Stimulated activated memory B cell treated with anti-CD40 and anti-IgM and Interleukin-4, amounts not matched to agents 10 μg/mL and 1 μg/mL and 100 μg/mL, for 72 hours (primary cell): ENCODE measurements around the gene BNIP5.

ENCODE experiments used
- ATAC-seq: fragments of 150-1000 bp; cut with Tn5 transposase; 2 replicates; pipeline ENCODE4 v1.10.0; 2021
- H3K27ac Mint-ChIP-seq: one replicate; pipeline ENCODE4 v1.8.0; 2022; ENCODE audit warnings: mild to moderate bottlenecking, mixed read lengths
- H3K27me3 Mint-ChIP-seq: one replicate; pipeline ENCODE4 v1.8.0; 2022; ENCODE audit warnings: mixed read lengths
- H3K36me3 Mint-ChIP-seq: one replicate; pipeline ENCODE4 v1.8.0; 2022; ENCODE audit warnings: mixed read lengths
- H3K4me1 Mint-ChIP-seq: one replicate; pipeline ENCODE4 v1.8.0; 2022; ENCODE audit warnings: mixed read lengths
- H3K4me3 Mint-ChIP-seq: one replicate; pipeline ENCODE4 v1.8.0; 2022; ENCODE audit warnings: mild to moderate bottlenecking, moderate library complexity, mixed read lengths
- H3K9me3 Mint-ChIP-seq: one replicate; pipeline ENCODE4 v1.8.0; 2022; ENCODE audit warnings: mixed read lengths

The BNIP5 gene

GRCh38 chr6:36326356-36326995 lies 10.2 kb downstream of the BNIP5 start:
- H3K4me3 Mint-ChIP-seq: no peak overlapping the region
- H3K27ac Mint-ChIP-seq: no peak overlapping the region
- peaks cover 9% of the 10 kb centered on the region for H3K27me3 Mint-ChIP-seq
- no peaks in the 10 kb centered on the region for H3K36me3 Mint-ChIP-seq
- peaks cover 5% of the 10 kb centered on the region for H3K4me1 Mint-ChIP-seq
- no peaks in the 10 kb centered on the region for H3K9me3 Mint-ChIP-seq
- ATAC-seq: peak; percentile 24

GRCh38 chr6:36324715-36325114 lies 12.0 kb downstream of the BNIP5 start:
- Mint-ChIP-seq H3K27me3 (peaks cover 6% of the 10 kb centered on the region), H3K4me3 (no peak overlapping the region), H3K9me3 (no peaks in the 10 kb centered on the region), H3K36me3 (no peaks in the 10 kb centered on the region), H3K4me1 (peaks cover 5% of the 10 kb centered on the region), H3K27ac (no peak overlapping the region)
- no peak for ATAC-seq

GRCh38 chr6:36324191-36324590 lies 12.5 kb downstream of the BNIP5 start:
- H3K9me3 Mint-ChIP-seq: no peaks in the 10 kb centered on the region
- ATAC-seq: no peak
- peaks cover under 1% of the 10 kb centered on the region for H3K27me3 Mint-ChIP-seq

GRCh38 chr6:36323062-36323461 lies 13.6 kb downstream of the BNIP5 start:
- Mint-ChIP-seq H3K36me3 (no peaks in the 10 kb centered on the region), H3K4me1 (peaks cover 5% of the 10 kb centered on the region), H3K27ac (no peak overlapping the region), H3K9me3 (no peaks in the 10 kb centered on the region), H3K4me3 (no peak overlapping the region), H3K27me3 (no peaks in the 10 kb centered on the region)
- ATAC-seq: no peak

More at GRCh38 chr6:36324191-36324590, 12.5 kb downstream of the BNIP5 start:
- Mint-ChIP-seq H3K27ac (no peak overlapping the region), H3K4me3 (no peak overlapping the region), H3K4me1 (peaks cover 5% of the 10 kb centered on the region), H3K36me3 (no peaks in the 10 kb centered on the region)

- no peak overlapping the region for H3K4me3 Mint-ChIP-seq
- ATAC-seq: no peak
- no peak overlapping the region for H3K27ac Mint-ChIP-seq
- no peaks in the 10 kb centered on the region for H3K36me3 Mint-ChIP-seq
- H3K4me1 Mint-ChIP-seq: peaks cover 5% of the 10 kb centered on the region
- no peaks in the 10 kb centered on the region for H3K9me3 Mint-ChIP-seq
- H3K27me3 Mint-ChIP-seq: no peaks in the 10 kb centered on the region
Measured at GRCh38 chr6:36322591-36322990, 14.1 kb downstream of the BNIP5 start.

- no peak overlapping the region for H3K27ac Mint-ChIP-seq
- no peaks in the 10 kb centered on the region for H3K36me3 Mint-ChIP-seq
- peaks cover 10% of the 10 kb centered on the region for H3K27me3 Mint-ChIP-seq
- H3K4me1 Mint-ChIP-seq: no peaks in the 10 kb centered on the region
- H3K9me3 Mint-ChIP-seq: no peaks in the 10 kb centered on the region
- no peak overlapping the region for H3K4me3 Mint-ChIP-seq
- no peak for ATAC-seq
Measured at GRCh38 chr6:36320475-36320874, 16.2 kb downstream of the BNIP5 start.

GRCh38 chr6:36319821-36320220 lies 16.9 kb downstream of the BNIP5 start:
- H3K9me3 Mint-ChIP-seq: no peaks in the 10 kb centered on the region
- no peak overlapping the region for H3K27ac Mint-ChIP-seq
- ATAC-seq: no peak
- H3K27me3 Mint-ChIP-seq: peaks cover 10% of the 10 kb centered on the region
- H3K4me1 Mint-ChIP-seq: no peaks in the 10 kb centered on the region
- no peaks in the 10 kb centered on the region for H3K36me3 Mint-ChIP-seq
- H3K4me3 Mint-ChIP-seq: no peak overlapping the region

GRCh38 chr6:36319436-36319762 lies 17.3 kb downstream of the BNIP5 start:
- no peaks in the 10 kb centered on the region for H3K4me1 Mint-ChIP-seq
- no peaks in the 10 kb centered on the region for H3K36me3 Mint-ChIP-seq
- H3K9me3 Mint-ChIP-seq: no peaks in the 10 kb centered on the region
- H3K27ac Mint-ChIP-seq: no peak overlapping the region
- no peak overlapping the region for H3K4me3 Mint-ChIP-seq
- H3K27me3 Mint-ChIP-seq: peaks cover 10% of the 10 kb centered on the region
- no peak for ATAC-seq

- Mint-ChIP-seq H3K9me3 (no peaks in the 10 kb centered on the region), H3K27ac (no peak overlapping the region), H3K27me3 (peaks cover 10% of the 10 kb centered on the region), H3K36me3 (no peaks in the 10 kb centered on the region), H3K4me3 (no peak overlapping the region), H3K4me1 (peaks cover 5% of the 10 kb centered on the region)
- ATAC-seq: no peak
Measured at GRCh38 chr6:36318690-36319435, 17.8 kb downstream of the BNIP5 start.

- Mint-ChIP-seq H3K27ac (no peak overlapping the region), H3K4me3 (no peak overlapping the region), H3K27me3 (peaks cover 10% of the 10 kb centered on the region), H3K36me3 (no peaks in the 10 kb centered on the region), H3K9me3 (no peaks in the 10 kb centered on the region), H3K4me1 (peaks cover 15% of the 10 kb centered on the region)
- ATAC-seq: no peak
Measured at GRCh38 chr6:36317623-36318022, 19.1 kb downstream of the BNIP5 start.

GRCh38 chr6:36315921-36316320 lies 20.8 kb downstream of the BNIP5 start:
- ATAC-seq: no peak
- Mint-ChIP-seq H3K4me3 (no peak overlapping the region), H3K9me3 (no peaks in the 10 kb centered on the region), H3K27me3 (peaks cover 10% of the 10 kb centered on the region), H3K27ac (no peak overlapping the region), H3K4me1 (peaks cover 21% of the 10 kb centered on the region), H3K36me3 (no peaks in the 10 kb centered on the region)

GRCh38 chr6:36314221-36315014 lies 22.3 kb downstream of the BNIP5 start:
- Mint-ChIP-seq H3K27me3 (peaks cover 10% of the 10 kb centered on the region), H3K27ac (no peak overlapping the region), H3K36me3 (no peaks in the 10 kb centered on the region), H3K4me1 (peaks cover 21% of the 10 kb centered on the region), H3K9me3 (peaks cover 2% of the 10 kb centered on the region), H3K4me3 (no peak overlapping the region)
- no peak for ATAC-seq

- ATAC-seq: no peak
- no peak overlapping the region for H3K4me3 Mint-ChIP-seq
- H3K9me3 Mint-ChIP-seq: peaks cover 2% of the 10 kb centered on the region
- H3K4me1 Mint-ChIP-seq: peaks cover 21% of the 10 kb centered on the region
- H3K36me3 Mint-ChIP-seq: no peaks in the 10 kb centered on the region
- no peak overlapping the region for H3K27ac Mint-ChIP-seq
- H3K27me3 Mint-ChIP-seq: peaks cover 10% of the 10 kb centered on the region
Measured at GRCh38 chr6:36313649-36313936, 23.1 kb downstream of the BNIP5 start.

GRCh38 chr6:36312854-36313648 lies 23.6 kb downstream of the BNIP5 start:
- Mint-ChIP-seq H3K4me3 (no peak overlapping the region), H3K9me3 (peaks cover 2% of the 10 kb centered on the region), H3K4me1 (peaks cover 21% of the 10 kb centered on the region), H3K27ac (peak overlapping the region; percentile 9), H3K36me3 (no peaks in the 10 kb centered on the region), H3K27me3 (peaks cover 10% of the 10 kb centered on the region)
- peak; percentile 84 for ATAC-seq

GRCh38 chr6:36309900-36310299 lies 26.8 kb downstream of the BNIP5 start:
- peaks cover 2% of the 10 kb centered on the region for H3K9me3 Mint-ChIP-seq
- no peak for ATAC-seq
- H3K27ac Mint-ChIP-seq: no peak overlapping the region
- H3K27me3 Mint-ChIP-seq: no peaks in the 10 kb centered on the region
- no peaks in the 10 kb centered on the region for H3K36me3 Mint-ChIP-seq
- H3K4me3 Mint-ChIP-seq: no peak overlapping the region
- H3K4me1 Mint-ChIP-seq: peaks cover 21% of the 10 kb centered on the region
